Colonic mucosa (tissue), 4 donors: Measurements from ENCODE around the gene CORO2A. TPM values are rescaled to one million over a fixed set of nuclear protein-coding genes. Genes with fewer than 3 reads are reported as not detected.

Experiments used
- DNase-seq: peaks from one replicate; pipeline ENCODE4 v3.0.0-alpha.2; 2020
- H3K27ac ChIP-seq: fragments of 200-600 bp; one replicate; pipeline ENCODE4 v1.8.0; 2021
- H3K27me3 ChIP-seq: fragments of 200-600 bp; one replicate; pipeline ENCODE4 v1.8.0; 2021
- H3K36me3 ChIP-seq: fragments of 200-600 bp; one replicate; pipeline ENCODE4 v1.8.0; 2021
- H3K4me1 ChIP-seq: fragments of 200-600 bp; one replicate; pipeline ENCODE4 v1.8.0; 2021; ENCODE audit warnings: mild to moderate bottlenecking
- H3K4me3 ChIP-seq: fragments of 200-600 bp; one replicate; pipeline ENCODE4 v1.8.0; 2021
- H3K9ac ChIP-seq, 2 donors: one replicate each; pipeline ENCODE4 v1.7.0; 2013; ENCODE audit warnings: control low read depth in 2 of 2, low read depth in 2 of 2, low read length in 2 of 2
- H3K9me3 ChIP-seq: fragments of 200-600 bp; one replicate; pipeline ENCODE4 v1.8.0; 2021
- CTCF ChIP-seq: fragments of 200-600 bp; IDR thresholded peaks from one replicate; pipeline ENCODE4 v1.8.0; 2022; ENCODE audit warnings: antibody characterized with exemption, mild to moderate bottlenecking
- intact Hi-C: fragments of 100-400 bp; cut with DNase I; formaldehyde crosslinking; loops from one replicate; pipeline ENCODE4 v1.14.1; 2022
- total RNA-seq, 2 donors: library from RNA; stranded (reverse); fragmentation: NEBNext Ultra II Directional in 1 of 2; extraction: Animal tissue kit (Norgen Biotek cat#: 25700) in 1 of 2; gene quantifications; one replicate each; pipeline ENCODE4 v1.2.1, GENCODE V29; 2021
- donor health status: healthy.
- donor health status: DM: no; HTN: no; CAD: no.
- donor health status: DM: no; HTN: no; CAD: no.

CORO2A gene
- total RNA-seq, 2 donors from 2014 or later = 53.8 to 68.1 TPM

GRCh38 chr9:98168941-98169488, 23.4 kb downstream of the CORO2A start:
- Histone ChIP-seq H3K9ac (no peak overlapping the region), H3K36me3 (no peaks in the 10 kb centered on the region), H3K9me3 (no peaks in the 10 kb centered on the region), H3K27me3 (no peaks in the 10 kb centered on the region), H3K4me1 (no peaks in the 10 kb centered on the region), H3K4me3 (no peak overlapping the region), H3K27ac (no peak overlapping the region)
- DNase-seq = peak; percentile 57
- TF ChIP-seq CTCF = no peak
- intact Hi-C loops = no loop called here

GRCh38 chr9:98168153-98168780, 24.2 kb downstream of the CORO2A start:
- H3K27ac ChIP-seq = no peak overlapping the region
- no peak for TF ChIP-seq CTCF
- intact Hi-C loops = no loop called here
- H3K9ac ChIP-seq = no peak overlapping the region
- no peaks in the 10 kb centered on the region for H3K9me3 ChIP-seq
- no peak overlapping the region for H3K4me3 ChIP-seq
- no peaks in the 10 kb centered on the region for H3K36me3 ChIP-seq
- H3K27me3 ChIP-seq = no peaks in the 10 kb centered on the region
- H3K4me1 ChIP-seq = no peaks in the 10 kb centered on the region
- DNase-seq = no peak

- Histone ChIP-seq H3K27me3 (no peaks in the 10 kb centered on the region), H3K4me3 (no peak overlapping the region), H3K9ac (no peak overlapping the region), H3K9me3 (no peaks in the 10 kb centered on the region), H3K36me3 (no peaks in the 10 kb centered on the region), H3K27ac (no peak overlapping the region), H3K4me1 (no peaks in the 10 kb centered on the region)
- intact Hi-C loops = no loop called here
- no peak for DNase-seq
- TF ChIP-seq CTCF = no peak
Observed at GRCh38 chr9:98164912-98165311, 27.5 kb downstream of the CORO2A start.

- Histone ChIP-seq H3K36me3 (no peaks in the 10 kb centered on the region), H3K27me3 (no peaks in the 10 kb centered on the region), H3K9me3 (no peaks in the 10 kb centered on the region), H3K27ac (no peak overlapping the region), H3K9ac (no peak overlapping the region), H3K4me1 (no peaks in the 10 kb centered on the region), H3K4me3 (no peak overlapping the region)
- intact Hi-C loops = no loop called here
- no peak for TF ChIP-seq CTCF
- no peak for DNase-seq
Observed at GRCh38 chr9:98162613-98163012, 29.8 kb downstream of the CORO2A start.

- Histone ChIP-seq H3K9me3 (no peaks in the 10 kb centered on the region), H3K9ac (no peak overlapping the region), H3K4me3 (no peak overlapping the region), H3K4me1 (no peaks in the 10 kb centered on the region), H3K27me3 (no peaks in the 10 kb centered on the region), H3K36me3 (no peaks in the 10 kb centered on the region), H3K27ac (no peak overlapping the region)
- no peak for DNase-seq
- TF ChIP-seq CTCF = no peak
- intact Hi-C loops = no loop called here
Observed at GRCh38 chr9:98161851-98162250, 30.6 kb downstream of the CORO2A start.
